ENCODE results near the gene PRR19.

PRR19 gene

DNA sequence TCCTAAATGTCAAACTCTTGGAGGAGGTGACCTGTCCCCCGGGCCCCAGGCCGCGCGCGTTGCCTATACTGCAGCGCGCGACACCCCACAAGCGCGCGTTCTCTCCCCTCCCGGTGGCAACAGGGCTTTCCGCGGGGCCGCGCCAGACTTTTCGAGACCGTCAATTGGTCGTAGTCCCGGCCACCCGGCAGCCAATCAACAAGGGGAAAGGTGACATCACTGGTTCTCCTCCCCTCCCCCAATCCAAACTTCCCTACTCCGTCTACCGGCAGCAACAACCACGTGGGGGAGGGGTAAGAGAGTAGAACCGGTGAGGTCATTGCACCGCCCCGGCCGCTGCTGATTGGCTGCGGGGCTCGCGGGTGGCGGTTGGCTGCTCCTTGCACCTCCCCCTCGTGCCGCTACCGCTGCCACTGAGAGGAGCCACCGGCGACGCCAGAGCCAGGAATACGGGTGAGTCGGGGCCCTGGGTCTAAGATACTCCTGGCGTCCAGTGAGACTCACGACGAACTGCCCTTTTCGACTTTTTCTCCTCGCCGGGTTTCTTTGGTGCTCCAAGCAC is 33.7 kb upstream of the PRR19 start:
- TF ChIP-seq ZFP30 (CRISPR knock-in tag; IDR thresholded peaks at IDR 0.05) (no peak), SNAI2 (CRISPR knock-in tag; IDR thresholded peaks at IDR 0.05) (no peak), CREB5 (CRISPR knock-in tag; IDR thresholded peaks at IDR 0.05; ENCODE audit: low read depth) (peak; percentile 78; the same call in 1 of the 2 replicates)
- peak; percentile 76 for ATAC-seq

DNA sequence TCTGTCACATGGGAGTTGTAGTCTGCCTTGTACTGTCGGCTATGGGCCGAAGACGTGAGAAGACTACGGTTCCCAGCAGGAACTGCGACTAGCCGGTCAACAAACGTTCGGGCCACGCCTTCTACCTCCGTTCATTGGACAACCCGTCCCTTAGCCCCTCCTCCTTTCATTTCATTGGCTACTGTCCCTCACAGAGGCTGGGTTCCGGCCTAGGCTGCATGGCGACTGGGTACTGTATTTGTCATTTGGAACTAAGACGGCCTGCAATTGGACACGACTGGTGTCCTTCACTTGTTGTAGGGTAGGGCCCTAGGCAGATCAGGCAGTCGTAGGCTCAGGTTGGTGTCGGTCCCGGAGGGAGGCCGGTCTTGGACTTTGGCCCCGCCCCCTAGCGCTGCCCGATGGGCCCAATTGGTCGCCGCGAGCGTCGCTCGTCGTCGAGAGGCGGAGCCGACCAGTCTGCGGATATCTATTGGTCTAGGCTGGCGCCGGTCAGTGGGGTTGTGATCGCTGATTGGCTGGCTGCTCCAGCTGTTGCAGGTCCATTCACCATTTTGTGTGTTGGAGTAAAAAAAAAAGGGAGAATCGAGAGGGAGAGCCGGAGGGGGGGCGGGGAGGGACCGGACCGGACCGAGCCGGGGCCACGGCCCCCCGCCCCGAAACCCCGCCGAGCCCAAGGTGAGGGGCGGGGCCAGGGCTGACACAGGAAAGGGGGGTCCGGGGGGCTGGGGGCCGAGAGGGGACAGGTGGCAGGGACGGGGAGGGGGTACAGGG is 33.0 kb upstream of the PRR19 start, which contains the start of gene CIC:
Gene CIC (plus strand): TSS at position 549 of the 774 bp plus-strand sequence. CDS start 2,532 bp downstream, outside the sequence.
- peak; percentile 95 for ATAC-seq
- TF ChIP-seq GLIS3 (CRISPR knock-in tag; IDR thresholded peaks at IDR 0.05), result no peak
- no peak for TF ChIP-seq CSDC2 (CRISPR knock-in tag; IDR thresholded peaks at IDR 0.05)
- TF ChIP-seq BACH2 (CRISPR knock-in tag; IDR thresholded peaks at IDR 0.05; ENCODE audit: borderline replicate concordance), result no peak
- TF ChIP-seq, protein P1, sequence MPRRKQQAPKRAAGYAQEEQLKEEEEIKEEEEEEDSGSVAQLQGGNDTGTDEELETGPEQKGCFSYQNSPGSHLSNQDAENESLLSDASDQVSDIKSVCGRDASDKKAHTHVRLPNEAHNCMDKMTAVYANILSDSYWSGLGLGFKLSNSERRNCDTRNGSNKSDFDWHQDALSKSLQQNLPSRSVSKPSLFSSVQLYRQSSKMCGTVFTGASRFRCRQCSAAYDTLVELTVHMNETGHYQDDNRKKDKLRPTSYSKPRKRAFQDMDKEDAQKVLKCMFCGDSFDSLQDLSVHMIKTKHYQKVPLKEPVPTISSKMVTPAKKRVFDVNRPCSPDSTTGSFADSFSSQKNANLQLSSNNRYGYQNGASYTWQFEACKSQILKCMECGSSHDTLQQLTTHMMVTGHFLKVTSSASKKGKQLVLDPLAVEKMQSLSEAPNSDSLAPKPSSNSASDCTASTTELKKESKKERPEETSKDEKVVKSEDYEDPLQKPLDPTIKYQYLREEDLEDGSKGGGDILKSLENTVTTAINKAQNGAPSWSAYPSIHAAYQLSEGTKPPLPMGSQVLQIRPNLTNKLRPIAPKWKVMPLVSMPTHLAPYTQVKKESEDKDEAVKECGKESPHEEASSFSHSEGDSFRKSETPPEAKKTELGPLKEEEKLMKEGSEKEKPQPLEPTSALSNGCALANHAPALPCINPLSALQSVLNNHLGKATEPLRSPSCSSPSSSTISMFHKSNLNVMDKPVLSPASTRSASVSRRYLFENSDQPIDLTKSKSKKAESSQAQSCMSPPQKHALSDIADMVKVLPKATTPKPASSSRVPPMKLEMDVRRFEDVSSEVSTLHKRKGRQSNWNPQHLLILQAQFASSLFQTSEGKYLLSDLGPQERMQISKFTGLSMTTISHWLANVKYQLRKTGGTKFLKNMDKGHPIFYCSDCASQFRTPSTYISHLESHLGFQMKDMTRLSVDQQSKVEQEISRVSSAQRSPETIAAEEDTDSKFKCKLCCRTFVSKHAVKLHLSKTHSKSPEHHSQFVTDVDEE (CRISPR knock-in tag; IDR thresholded peaks at IDR 0.05), result no peak
- TF ChIP-seq CREB5 (CRISPR knock-in tag; IDR thresholded peaks at IDR 0.05; ENCODE audit: low read depth), result no peak
- no peak for TF ChIP-seq ESRRG (CRISPR knock-in tag; IDR thresholded peaks at IDR 0.05)
- TF ChIP-seq, protein P2, sequence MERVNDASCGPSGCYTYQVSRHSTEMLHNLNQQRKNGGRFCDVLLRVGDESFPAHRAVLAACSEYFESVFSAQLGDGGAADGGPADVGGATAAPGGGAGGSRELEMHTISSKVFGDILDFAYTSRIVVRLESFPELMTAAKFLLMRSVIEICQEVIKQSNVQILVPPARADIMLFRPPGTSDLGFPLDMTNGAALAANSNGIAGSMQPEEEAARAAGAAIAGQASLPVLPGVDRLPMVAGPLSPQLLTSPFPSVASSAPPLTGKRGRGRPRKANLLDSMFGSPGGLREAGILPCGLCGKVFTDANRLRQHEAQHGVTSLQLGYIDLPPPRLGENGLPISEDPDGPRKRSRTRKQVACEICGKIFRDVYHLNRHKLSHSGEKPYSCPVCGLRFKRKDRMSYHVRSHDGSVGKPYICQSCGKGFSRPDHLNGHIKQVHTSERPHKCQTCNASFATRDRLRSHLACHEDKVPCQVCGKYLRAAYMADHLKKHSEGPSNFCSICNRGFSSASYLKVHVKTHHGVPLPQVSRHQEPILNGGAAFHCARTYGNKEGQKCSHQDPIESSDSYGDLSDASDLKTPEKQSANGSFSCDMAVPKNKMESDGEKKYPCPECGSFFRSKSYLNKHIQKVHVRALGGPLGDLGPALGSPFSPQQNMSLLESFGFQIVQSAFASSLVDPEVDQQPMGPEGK (CRISPR knock-in tag; IDR thresholded peaks at IDR 0.05; ENCODE audit: borderline replicate concordance), result no peak
- TF ChIP-seq, protein P3, sequence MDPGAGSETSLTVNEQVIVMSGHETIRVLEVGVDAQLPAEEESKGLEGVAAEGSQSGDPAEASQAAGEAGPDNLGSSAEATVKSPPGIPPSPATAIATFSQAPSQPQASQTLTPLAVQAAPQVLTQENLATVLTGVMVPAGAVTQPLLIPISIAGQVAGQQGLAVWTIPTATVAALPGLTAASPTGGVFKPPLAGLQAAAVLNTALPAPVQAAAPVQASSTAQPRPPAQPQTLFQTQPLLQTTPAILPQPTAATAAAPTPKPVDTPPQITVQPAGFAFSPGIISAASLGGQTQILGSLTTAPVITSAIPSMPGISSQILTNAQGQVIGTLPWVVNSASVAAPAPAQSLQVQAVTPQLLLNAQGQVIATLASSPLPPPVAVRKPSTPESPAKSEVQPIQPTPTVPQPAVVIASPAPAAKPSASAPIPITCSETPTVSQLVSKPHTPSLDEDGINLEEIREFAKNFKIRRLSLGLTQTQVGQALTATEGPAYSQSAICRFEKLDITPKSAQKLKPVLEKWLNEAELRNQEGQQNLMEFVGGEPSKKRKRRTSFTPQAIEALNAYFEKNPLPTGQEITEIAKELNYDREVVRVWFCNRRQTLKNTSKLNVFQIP (CRISPR knock-in tag; IDR thresholded peaks at IDR 0.05; ENCODE audit: borderline replicate concordance, low read depth), result no peak
- TF ChIP-seq ZFP30 (CRISPR knock-in tag; IDR thresholded peaks at IDR 0.05), result no peak
- TF ChIP-seq ZNF70 (CRISPR knock-in tag; IDR thresholded peaks at IDR 0.05), result no peak
- no peak for TF ChIP-seq ZNF565 (CRISPR knock-in tag; conservative IDR thresholded peaks at IDR 0.05; ENCODE audit: low read depth)
- TF ChIP-seq CSRNP3 (CRISPR knock-in tag; IDR thresholded peaks at IDR 0.05), result no peak

GRCh38 chr19:42269478-42270345 is 32.2 kb upstream of the PRR19 start:
- no peak for ATAC-seq
- TF ChIP-seq TCF4 (CRISPR knock-in tag; IDR thresholded peaks at IDR 0.05; ENCODE audit: borderline replicate concordance), result no peak
- TF ChIP-seq ESRRG (CRISPR knock-in tag; IDR thresholded peaks at IDR 0.05), result no peak
- TF ChIP-seq SNAI2 (CRISPR knock-in tag; IDR thresholded peaks at IDR 0.05), result no peak
- no peak for TF ChIP-seq ZC3H10 (CRISPR knock-in tag; IDR thresholded peaks at IDR 0.05)
- TF ChIP-seq, protein P3 (CRISPR knock-in tag; IDR thresholded peaks at IDR 0.05; ENCODE audit: borderline replicate concordance, low read depth), result no peak
- TF ChIP-seq CREB5 (CRISPR knock-in tag; IDR thresholded peaks at IDR 0.05; ENCODE audit: low read depth), result no peak
- TF ChIP-seq OSR1 (CRISPR knock-in tag; IDR thresholded peaks at IDR 0.05), result no peak
- TF ChIP-seq ZFP30 (CRISPR knock-in tag; IDR thresholded peaks at IDR 0.05), result no peak
- no peak for TF ChIP-seq ARNTL (CRISPR knock-in tag; IDR thresholded peaks at IDR 0.05; ENCODE audit: borderline replicate concordance, low read depth)
- no peak for TF ChIP-seq BACH2 (CRISPR knock-in tag; IDR thresholded peaks at IDR 0.05; ENCODE audit: borderline replicate concordance)
- TF ChIP-seq CSRNP3 (CRISPR knock-in tag; IDR thresholded peaks at IDR 0.05), result no peak

Data from SK-N-SH treated with all-trans-retinoic acid at 6 μM for 48 hours (cell line).